HCT116 (cell line): ENCODE data around the gene LRRC43. TPM values are rescaled to one million over a fixed set of nuclear protein-coding genes. Genes with fewer than 3 reads are reported as not detected.

Experiments used
- ATAC-seq: fragments of 200-7000 bp; cut with Tn5 transposase; 2 replicates; pipeline ENCODE4 v1.9.1; 2020; ENCODE audit warnings: mild to moderate bottlenecking, moderate library complexity
- BruUV-seq: library from RNA; stranded (reverse); fragments of 400-500 nt; replicated peaks from 2 replicates; lab custom pipeline; 2021; lab: Mats Ljungman, UMichigan
- CTCF ChIA-PET: fragments of 300-600 bp; sonication (Branson Sonifier 250); formaldehyde crosslinking; loops from one replicate; lab custom pipeline; 2021; ENCODE audit warnings: antibody characterized with exemption; lab: Charles Lee
- POLR2A ChIA-PET: fragments of 300-600, 350-600 bp; sonication (Branson Sonifier 250); formaldehyde crosslinking; loops from one replicate; lab custom pipeline; 2021; ENCODE audit warnings: antibody characterized with exemption; lab: Charles Lee
- RAD21 ChIA-PET, 2 experiments: fragments of 300-600 bp; sonication (Branson Sonifier 250); formaldehyde crosslinking; loops; one replicate each; lab custom pipeline; 2023; ENCODE audit warnings: low total read pairs in 2 of 2; ENCODE audit not compliant: uncharacterized antibody in 2 of 2, unreplicated experiment in 2 of 2, low non-redundant PET in 1 of 2; lab: Charles Lee
- DNase-seq: peaks from one replicate; pipeline ENCODE4 v3.0.0-alpha.2; 2010; ENCODE audit warnings: low read depth, low spot score
- H2AFZ ChIP-seq: fragments of 200-600 bp; shearing (Covaris generic), sonication (generic); 2 replicates; pipeline ENCODE4 v1.6.1; 2017; ENCODE audit warnings: low read depth, mixed run types, mixed read lengths, antibody characterized with exemption, low read length; ENCODE audit not compliant: poor library complexity, severe bottlenecking
- H3K27ac ChIP-seq: 2 replicates; pipeline ENCODE4 v1.5.1; 2012; ENCODE audit warnings: low read depth, low read length
- H3K27me3 ChIP-seq: fragments of 200-600 bp; sonication (generic); 2 replicates; pipeline ENCODE4 v1.6.1; 2016; ENCODE audit warnings: mixed run types, low read length, mixed read lengths; ENCODE audit not compliant: insufficient read depth
- H3K36me3 ChIP-seq, 2 experiments: fragments of 200-500 bp in 1 of 2; fragments of 200-600 bp in 1 of 2; sonication (Bioruptor generic) in 1 of 2; sonication (generic) in 1 of 2; 2 replicates each; pipeline versions ENCODE4 v1.5.1 to v1.6.1; 2014 to 2016; ENCODE audit warnings: low read length in 2 of 2, inconsistent platforms in 1 of 2, mixed read lengths in 1 of 2, mixed run types in 1 of 2; ENCODE audit not compliant: insufficient read depth in 2 of 2, control insufficient read depth in 1 of 2
- H3K4me1 ChIP-seq, 2 experiments: fragments of 200-600 bp in 1 of 2; sonication (generic) in 1 of 2; 2 replicates each; pipeline versions ENCODE4 v1.5.1 to v1.6.1; 2012 to 2017; ENCODE audit warnings: low read length in 2 of 2, inconsistent platforms in 1 of 2, mild to moderate bottlenecking in 1 of 2, mixed read lengths in 1 of 2, mixed run types in 1 of 2, moderate library complexity in 1 of 2; ENCODE audit not compliant: insufficient read depth in 2 of 2, control insufficient read depth in 1 of 2
- H3K4me2 ChIP-seq: fragments of 200-600 bp; sonication (generic); 2 replicates; pipeline ENCODE4 v1.6.1; 2017; ENCODE audit warnings: mixed run types, low read length, mixed read lengths
- H3K4me3 ChIP-seq, 2 experiments: fragments of 200-600 bp in 1 of 2; sonication (generic) in 1 of 2; replicated peaks in 1 of 2; 2 replicates each; pipeline ENCODE4 v1.5.1; 2011 to 2016; ENCODE audit warnings: low read length in 2 of 2, control low read depth in 1 of 2, low read depth in 1 of 2, mild to moderate bottlenecking in 1 of 2, mixed read lengths in 1 of 2, mixed run types in 1 of 2
- H3K79me2 ChIP-seq: fragments of 200-600 bp; sonication (generic); 2 replicates; pipeline ENCODE4 v1.6.1; 2017; ENCODE audit warnings: mild to moderate bottlenecking, mixed run types, low read length, moderate library complexity, mixed read lengths; ENCODE audit not compliant: insufficient read depth
- H3K9ac ChIP-seq: fragments of 200-600 bp; sonication (generic); 2 replicates; pipeline ENCODE4 v1.6.1; 2016; ENCODE audit warnings: low read length, mixed read lengths
- H3K9me2 ChIP-seq: fragments of 200-600 bp; sonication (generic), shearing (Covaris generic); 2 replicates; pipeline ENCODE4 v1.6.1; 2017; ENCODE audit warnings: mixed run types, mild to moderate bottlenecking, moderate library complexity; ENCODE audit not compliant: insufficient read depth
- H3K9me3 ChIP-seq, 2 experiments: fragments of 200-500 bp in 1 of 2; fragments of 200-600 bp in 1 of 2; sonication (Bioruptor generic) in 1 of 2; sonication (generic) in 1 of 2; 2 replicates each; pipeline ENCODE4 v1.6.1; 2014 to 2017; ENCODE audit warnings: low read length in 2 of 2, mixed read lengths in 2 of 2, inconsistent platforms in 1 of 2, low read depth in 1 of 2, mild to moderate bottlenecking in 1 of 2, mixed run types in 1 of 2, moderate library complexity in 1 of 2; ENCODE audit not compliant: control insufficient read depth in 1 of 2, insufficient read depth in 1 of 2
- H4K20me1 ChIP-seq: fragments of 200-600 bp; sonication (generic), shearing (Covaris generic); 2 replicates; pipeline ENCODE4 v1.6.1; 2017; ENCODE audit warnings: mixed run types, mild to moderate bottlenecking, moderate library complexity; ENCODE audit not compliant: insufficient read depth
- CEBPB ChIP-seq: IDR thresholded peaks from 2 replicates; pipeline ENCODE4 v1.6.1; 2012; ENCODE audit warnings: low read depth
- CTCF ChIP-seq, 3 experiments: fragments of 200-600 bp in 1 of 3; sonication (generic) in 1 of 3; IDR thresholded peaks in 2 of 3; conservative IDR thresholded peaks in 1 of 3; 2 replicates each; pipeline ENCODE4 v1.5.1; 2012 to 2017; ENCODE audit warnings: low read depth in 2 of 3, low read length in 2 of 3, antibody characterized with exemption in 1 of 3, borderline replicate concordance in 1 of 3, control low read depth in 1 of 3, mild to moderate bottlenecking in 1 of 3, mixed read lengths in 1 of 3, mixed run types in 1 of 3, moderate library complexity in 1 of 3; ENCODE audit not compliant: insufficient read depth in 1 of 3
- EGR1 ChIP-seq: IDR thresholded peaks from 2 replicates; pipeline ENCODE4 v1.6.1; 2012; ENCODE audit warnings: low read depth
- ELF1 ChIP-seq: IDR thresholded peaks from 2 replicates; pipeline ENCODE4 v1.6.1; 2012; ENCODE audit warnings: low read depth, borderline replicate concordance
- EZH2 ChIP-seq: fragments of 200-600 bp; sonication (generic); IDR thresholded peaks from 2 replicates; pipeline ENCODE4 v1.6.1; 2017; ENCODE audit warnings: antibody characterized with exemption, mixed run types
- EZH2phosphoT487 ChIP-seq: fragments of 200-600 bp; IDR thresholded peaks from 2 replicates; pipeline ENCODE4 v1.6.1; 2018; ENCODE audit warnings: antibody characterized with exemption, borderline replicate concordance
- MAX ChIP-seq: IDR thresholded peaks from 2 replicates; pipeline ENCODE4 v1.6.1; 2012
- SIN3A ChIP-seq: IDR thresholded peaks from 2 replicates; pipeline ENCODE4 v1.6.1; 2012; ENCODE audit warnings: low read depth
- SP1 ChIP-seq: IDR thresholded peaks from 2 replicates; pipeline ENCODE4 v1.6.1; 2012; ENCODE audit warnings: low read depth
- SRF ChIP-seq: IDR thresholded peaks from 2 replicates; pipeline ENCODE4 v1.6.1; 2012; ENCODE audit warnings: low read depth
- YY1 ChIP-seq: IDR thresholded peaks from 2 replicates; pipeline ENCODE4 v1.6.1; 2011; ENCODE audit warnings: low read length, low read depth, moderate library complexity, mild to moderate bottlenecking; ENCODE audit not compliant: insufficient replicate concordance; ENCODE audit errors: extremely low read depth
- ZFX ChIP-seq: fragments of 450-650 bp; IDR thresholded peaks from 2 replicates; pipeline ENCODE4 v1.6.1; 2017
- intact Hi-C: fragments of 100-400 bp; cut with micrococcal nuclease; formaldehyde crosslinking; loops from 2 replicates; pipeline ENCODE4 v1.10.0; 2022
- total RNA-seq: library from RNA; stranded (reverse); gene quantifications from one replicate; pipeline ENCODE4 v1.2.1, GENCODE V29; 2021; ENCODE audit not compliant: unreplicated experiment
- TF ChIP-seq, protein P1 (sequence below): IDR thresholded peaks from 2 replicates; pipeline ENCODE4 v1.6.1; 2011; ENCODE audit warnings: mild to moderate bottlenecking, low read length, moderate library complexity; ENCODE audit not compliant: insufficient replicate concordance; ENCODE audit errors: extremely low read depth
- TF ChIP-seq, protein P2 (sequence below): IDR thresholded peaks from 2 replicates; pipeline ENCODE4 v1.6.1; 2012; ENCODE audit warnings: low read depth

LRRC43 gene
- total RNA-seq, 1 experiment from 2014 or later, result not detected

DNA sequence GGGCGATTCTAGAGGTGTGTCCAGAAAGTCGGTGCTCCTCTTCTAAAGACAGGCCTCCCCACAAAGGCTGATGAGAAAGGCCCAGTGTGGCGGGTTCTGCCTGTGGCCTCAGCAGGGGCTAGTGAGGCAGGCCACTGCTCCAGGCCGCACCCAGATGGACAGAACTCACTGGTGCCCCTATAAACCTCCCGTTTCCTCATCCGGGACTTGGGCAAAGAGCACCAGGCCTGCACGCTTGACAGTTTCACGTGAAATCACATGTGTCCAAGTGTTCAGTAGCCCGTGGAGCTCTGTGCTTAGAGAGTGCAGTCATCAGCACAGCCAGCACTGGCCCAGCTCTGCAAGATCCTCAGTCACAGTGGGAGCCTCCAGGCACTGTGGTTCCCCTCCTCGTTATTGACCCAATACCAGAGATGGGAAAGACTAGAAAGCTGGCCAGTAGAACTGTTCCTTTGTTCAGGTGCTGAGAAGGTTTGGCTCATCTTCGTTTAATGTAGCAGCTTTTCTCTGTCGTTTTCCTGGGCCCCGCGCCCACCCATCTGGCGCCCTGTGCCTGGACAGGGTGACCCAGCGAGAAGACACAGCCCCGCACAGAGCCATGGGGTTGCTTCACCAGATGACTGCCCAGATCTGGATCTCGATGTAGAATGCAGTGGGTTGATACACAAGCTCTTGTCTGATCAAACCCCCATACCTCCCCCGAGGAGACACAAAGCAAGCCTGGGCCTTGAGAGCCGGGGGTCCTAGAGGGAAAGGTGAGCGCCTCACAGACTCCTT is 35.2 kb upstream of the LRRC43 start:
- H3K36me3 ChIP-seq, result peaks cover 1 to 4% of the 10 kb centered on the region in 2 experiments; a peak in 1 of 4 replicates
- H3K4me2 ChIP-seq, result no peak overlapping the region
- TF ChIP-seq YY1, result no peak
- TF ChIP-seq ZFX, result no peak
- TF ChIP-seq EGR1, result no peak
- TF ChIP-seq EZH2, result no peak
- TF ChIP-seq SIN3A, result no peak
- TF ChIP-seq SRF, result no peak
- TF ChIP-seq, protein P1, sequence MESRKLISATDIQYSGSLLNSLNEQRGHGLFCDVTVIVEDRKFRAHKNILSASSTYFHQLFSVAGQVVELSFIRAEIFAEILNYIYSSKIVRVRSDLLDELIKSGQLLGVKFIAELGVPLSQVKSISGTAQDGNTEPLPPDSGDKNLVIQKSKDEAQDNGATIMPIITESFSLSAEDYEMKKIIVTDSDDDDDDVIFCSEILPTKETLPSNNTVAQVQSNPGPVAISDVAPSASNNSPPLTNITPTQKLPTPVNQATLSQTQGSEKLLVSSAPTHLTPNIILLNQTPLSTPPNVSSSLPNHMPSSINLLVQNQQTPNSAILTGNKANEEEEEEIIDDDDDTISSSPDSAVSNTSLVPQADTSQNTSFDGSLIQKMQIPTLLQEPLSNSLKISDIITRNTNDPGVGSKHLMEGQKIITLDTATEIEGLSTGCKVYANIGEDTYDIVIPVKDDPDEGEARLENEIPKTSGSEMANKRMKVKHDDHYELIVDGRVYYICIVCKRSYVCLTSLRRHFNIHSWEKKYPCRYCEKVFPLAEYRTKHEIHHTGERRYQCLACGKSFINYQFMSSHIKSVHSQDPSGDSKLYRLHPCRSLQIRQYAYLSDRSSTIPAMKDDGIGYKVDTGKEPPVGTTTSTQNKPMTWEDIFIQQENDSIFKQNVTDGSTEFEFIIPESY, result no peak
- TF ChIP-seq SP1, result no peak
- TF ChIP-seq ELF1, result no peak
- TF ChIP-seq EZH2phosphoT487, result no peak
- TF ChIP-seq, protein P2, sequence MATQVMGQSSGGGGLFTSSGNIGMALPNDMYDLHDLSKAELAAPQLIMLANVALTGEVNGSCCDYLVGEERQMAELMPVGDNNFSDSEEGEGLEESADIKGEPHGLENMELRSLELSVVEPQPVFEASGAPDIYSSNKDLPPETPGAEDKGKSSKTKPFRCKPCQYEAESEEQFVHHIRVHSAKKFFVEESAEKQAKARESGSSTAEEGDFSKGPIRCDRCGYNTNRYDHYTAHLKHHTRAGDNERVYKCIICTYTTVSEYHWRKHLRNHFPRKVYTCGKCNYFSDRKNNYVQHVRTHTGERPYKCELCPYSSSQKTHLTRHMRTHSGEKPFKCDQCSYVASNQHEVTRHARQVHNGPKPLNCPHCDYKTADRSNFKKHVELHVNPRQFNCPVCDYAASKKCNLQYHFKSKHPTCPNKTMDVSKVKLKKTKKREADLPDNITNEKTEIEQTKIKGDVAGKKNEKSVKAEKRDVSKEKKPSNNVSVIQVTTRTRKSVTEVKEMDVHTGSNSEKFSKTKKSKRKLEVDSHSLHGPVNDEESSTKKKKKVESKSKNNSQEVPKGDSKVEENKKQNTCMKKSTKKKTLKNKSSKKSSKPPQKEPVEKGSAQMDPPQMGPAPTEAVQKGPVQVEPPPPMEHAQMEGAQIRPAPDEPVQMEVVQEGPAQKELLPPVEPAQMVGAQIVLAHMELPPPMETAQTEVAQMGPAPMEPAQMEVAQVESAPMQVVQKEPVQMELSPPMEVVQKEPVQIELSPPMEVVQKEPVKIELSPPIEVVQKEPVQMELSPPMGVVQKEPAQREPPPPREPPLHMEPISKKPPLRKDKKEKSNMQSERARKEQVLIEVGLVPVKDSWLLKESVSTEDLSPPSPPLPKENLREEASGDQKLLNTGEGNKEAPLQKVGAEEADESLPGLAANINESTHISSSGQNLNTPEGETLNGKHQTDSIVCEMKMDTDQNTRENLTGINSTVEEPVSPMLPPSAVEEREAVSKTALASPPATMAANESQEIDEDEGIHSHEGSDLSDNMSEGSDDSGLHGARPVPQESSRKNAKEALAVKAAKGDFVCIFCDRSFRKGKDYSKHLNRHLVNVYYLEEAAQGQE, result no peak
- TF ChIP-seq MAX, result no peak
- TF ChIP-seq CTCF (IDR thresholded peaks at IDR 0.05 in 2 of 3, conservative IDR thresholded peaks at IDR 0.05 in 1 of 3; ENCODE audit: borderline replicate concordance in 1 of 3, insufficient read depth in 1 of 3, low read depth in 2 of 3, low read length in 2 of 3), result no peak
- no peak for TF ChIP-seq CEBPB
- DNase-seq (no peak), ATAC-seq (no peak)
- no peak overlapping the region for H3K27ac ChIP-seq
- no peak overlapping the region for H3K9ac ChIP-seq
- RAD21 ChIA-PET, result no interaction called here
- no peaks in the 10 kb centered on the region for H3K27me3 ChIP-seq
- no TSS peak for BruUV-seq
- H3K4me1 ChIP-seq, result no peaks in the 10 kb centered on the region
- H3K4me3 ChIP-seq, result no peak overlapping the region
- H2AFZ ChIP-seq, result no peak overlapping the region
- intact Hi-C loops, result no loop called here
- CTCF ChIA-PET, result no interaction called here
- POLR2A ChIA-PET, result no interaction called here
- no peaks in the 10 kb centered on the region for H3K9me2 ChIP-seq
- H4K20me1 ChIP-seq, result no peaks in the 10 kb centered on the region
- no peaks in the 10 kb centered on the region for H3K9me3 ChIP-seq
- H3K79me2 ChIP-seq, result no peaks in the 10 kb centered on the region
